Common myeloid progenitor, CD34-positive (primary cell): ENCODE results near the gene SDR39U1.

Experiments
- CTCF ChIA-PET: fragments of 350-600 bp; sonication (Branson Sonifier 250); formaldehyde crosslinking; loops from one replicate; lab custom pipeline; 2021; ENCODE audit warnings: antibody characterized with exemption; lab: Charles Lee
- POLR2A ChIA-PET: fragments of 350-600 bp; sonication (Branson Sonifier 250); formaldehyde crosslinking; loops from one replicate; lab custom pipeline; 2021; ENCODE audit warnings: antibody characterized with exemption; lab: Charles Lee
- DNase-seq, 3 donors: peaks; one replicate each; pipeline versions ENCODE4 v3.0.0 to v3.0.0-alpha.2; 2013
- H3K27ac ChIP-seq, 2 experiments: 1 replicate in 1 of 2; 2 replicates in 1 of 2; pipeline ENCODE4 v1.7.0; 2013; ENCODE audit warnings: inconsistent platforms in 2 of 2, low read length in 2 of 2, mild to moderate bottlenecking in 2 of 2, low read depth in 1 of 2, moderate library complexity in 1 of 2; ENCODE audit not compliant: severe bottlenecking in 2 of 2, insufficient read depth in 1 of 2, poor library complexity in 1 of 2
- H3K27me3 ChIP-seq, 5 experiments: replicated peaks in 2 of 5; 1 replicate in 3 of 5; 2 replicates in 2 of 5; pipeline versions ENCODE4 v1.6.1 to v1.7.0; 2013; ENCODE audit warnings: low read length in 4 of 5, mild to moderate bottlenecking in 2 of 5, moderate library complexity in 2 of 5, inconsistent platforms in 1 of 5; ENCODE audit not compliant: insufficient read depth in 5 of 5, control insufficient read depth in 4 of 5
- H3K36me3 ChIP-seq, 4 experiments: 1 replicate in 2 of 4; 2 replicates in 2 of 4; pipeline versions ENCODE4 v1.6.1 to v1.7.0; 2013; ENCODE audit warnings: low read length in 3 of 4, control low read depth in 1 of 4, mild to moderate bottlenecking in 1 of 4; ENCODE audit not compliant: control insufficient read depth in 4 of 4, insufficient read depth in 4 of 4
- H3K4me1 ChIP-seq, 4 experiments: 1 replicate in 3 of 4; 2 replicates in 1 of 4; pipeline versions ENCODE4 v1.6.1 to v1.7.1; 2013; ENCODE audit warnings: low read length in 3 of 4, mild to moderate bottlenecking in 3 of 4, control low read depth in 1 of 4, inconsistent platforms in 1 of 4, moderate library complexity in 1 of 4; ENCODE audit not compliant: control insufficient read depth in 4 of 4, insufficient read depth in 4 of 4; ENCODE audit errors: control extremely low read depth in 1 of 4
- H3K4me3 ChIP-seq, 7 experiments: 1 replicate in 4 of 7; 2 replicates in 3 of 7; pipeline versions ENCODE4 v1.5.1 to v1.7.0; 2013; ENCODE audit warnings: mild to moderate bottlenecking in 7 of 7, low read length in 6 of 7, moderate library complexity in 6 of 7, inconsistent platforms in 2 of 7, low read depth in 2 of 7, control low read depth in 1 of 7; ENCODE audit not compliant: insufficient read depth in 4 of 7, control insufficient read depth in 1 of 7; ENCODE audit errors: extremely low read depth in 1 of 7
- H3K9me3 ChIP-seq, 5 experiments: 1 replicate in 4 of 5; 2 replicates in 1 of 5; pipeline versions ENCODE4 v1.6.1 to v1.7.1; 2013; ENCODE audit warnings: low read length in 4 of 5, mild to moderate bottlenecking in 2 of 5, inconsistent platforms in 1 of 5, low read depth in 1 of 5, moderate library complexity in 1 of 5; ENCODE audit not compliant: control insufficient read depth in 4 of 5, insufficient read depth in 2 of 5; ENCODE audit errors: control extremely low read depth in 1 of 5
- WGBS: methylation state at CpG from one replicate; pipeline ENCODE4 v1.1.5; 2013; ENCODE audit not compliant: insufficient coverage; 5-methylcytosine and 5-hydroxymethylcytosine counted together

Gene SDR39U1

GRCh38 chr14:24426912-24427536, 15.6 kb downstream of the SDR39U1 start:
- CTCF ChIA-PET: interaction anchor here (0.6 to 21.5 kb wide), 10 partner anchors 9 to 95 kb away, joined by 3 to 489 read pairs (median 6); partner anchors contain the start of genes ADCY4, NYNRIN and RIPK3
- Histone ChIP-seq H3K4me1 (peaks cover 26 to 85% (median 71%) of the 10 kb centered on the region in 4 experiments), H3K9me3 (no peaks in the 10 kb centered on the region), H3K27ac (no peak overlapping the region), H3K4me3 (peak overlapping the region in 1 of 7 experiments; percentile 45), H3K36me3 (peaks cover 0 to 5% (median 2%) of the 10 kb centered on the region in 4 experiments), H3K27me3 (no peaks in the 10 kb centered on the region)
- peak in 2 of 3 donors; percentile 63 to 73 for DNase-seq
- 20% methylated on average over 5 of the region's 8 CpGs for WGBS
- POLR2A ChIA-PET: interaction anchor here (1.0 to 1.3 kb wide), 2 partner anchors 18 to 87 kb away, joined by 3 read pairs; partner anchors contain the start of gene RIPK3

GRCh38 chr14:24426150-24426911, 16.2 kb downstream of the SDR39U1 start:
- H3K4me1 ChIP-seq: peaks cover 29 to 81% (median 69%) of the 10 kb centered on the region in 4 experiments
- POLR2A ChIA-PET: interaction anchor here (1.0 kb wide), 1 partner anchor 17 kb away, joined by 3 read pairs; no protein-coding TSS in a partner anchor
- 100% methylated on average over 1 of the region's 2 CpGs for WGBS

GRCh38 chr14:24425704-24426103, 16.9 kb downstream of the SDR39U1 start:
- H3K27ac ChIP-seq: no peak overlapping the region
- no peak overlapping the region for H3K4me3 ChIP-seq
- peaks cover 0 to 3% (median 0%) of the 10 kb centered on the region in 5 experiments for H3K27me3 ChIP-seq
- 86% methylated on average over 3 of the region's 3 CpGs for WGBS
- ChIA-PET CTCF (interaction anchor here (0.9 to 23.8 kb wide), 9 partner anchors 4 to 115 kb away, joined by 3 to 489 read pairs (median 10); partner anchors contain the start of genes ADCY4, CBLN3, KHNYN and LTB4R), POLR2A (no interaction called here)
- peak in 2 of 3 donors; percentile 40 to 47 for DNase-seq
- peaks cover 24 to 75% (median 63%) of the 10 kb centered on the region in 4 experiments for H3K4me1 ChIP-seq
- H3K36me3 ChIP-seq: no peaks in the 10 kb centered on the region
- no peaks in the 10 kb centered on the region for H3K9me3 ChIP-seq

More at GRCh38 chr14:24426150-24426911, 16.2 kb downstream of the SDR39U1 start:
- Histone ChIP-seq H3K36me3 (peaks cover 0 to 4% (median under 1%) of the 10 kb centered on the region in 4 experiments), H3K4me3 (no peak overlapping the region), H3K27ac (no peak overlapping the region), H3K9me3 (no peaks in the 10 kb centered on the region), H3K27me3 (no peaks in the 10 kb centered on the region)
- no peak for DNase-seq
- CTCF ChIA-PET: interaction anchor here (0.9 to 23.8 kb wide), 8 partner anchors 3 to 94 kb away, joined by 3 to 489 read pairs (median 12); partner anchors contain the start of genes ADCY4, CBLN3, KHNYN and RIPK3

- POLR2A ChIA-PET: interaction anchor here (1.3 kb wide), 2 partner anchors 8 to 14 kb away, joined by 3 to 8 read pairs; no protein-coding TSS in a partner anchor
- H3K27me3 ChIP-seq: peaks cover 0 to 18% (median 9%) of the 10 kb centered on the region in 5 experiments
- no peaks in the 10 kb centered on the region for H3K9me3 ChIP-seq
- 33% methylated on average over 8 of the region's 12 CpGs for WGBS
- peaks cover 22 to 53% (median 42%) of the 10 kb centered on the region in 4 experiments for H3K4me1 ChIP-seq
- CTCF ChIA-PET: interaction anchor here (0.9 to 23.8 kb wide), 12 partner anchors 7 to 125 kb away, joined by 3 to 489 read pairs (median 8); partner anchors contain the start of genes ADCY4, CBLN3, KHNYN and RIPK3
- no peak overlapping the region for H3K27ac ChIP-seq
- H3K36me3 ChIP-seq: no peaks in the 10 kb centered on the region
- no peak for DNase-seq
- peak overlapping the region in 4 of 7 experiments; percentile 6 to 42 (median 38) for H3K4me3 ChIP-seq
These were observed 19.6 kb downstream of the SDR39U1 start for GRCh38 chr14:24422694-24423601.

GRCh38 chr14:24422261-24422660, 20.3 kb downstream of the SDR39U1 start:
- 0% methylated on average over 4 of the region's 4 CpGs for WGBS
- H3K4me1 ChIP-seq: peaks cover 22 to 46% (median 35%) of the 10 kb centered on the region in 4 experiments

GRCh38 chr14:24418492-24418873, 24.1 kb downstream of the SDR39U1 start:
- CTCF ChIA-PET: interaction anchor here (0.5 to 23.8 kb wide), 10 partner anchors 8 to 85 kb away, joined by 3 to 489 read pairs (median 7); partner anchors contain the start of genes CBLN3 and KHNYN
- H3K4me1 ChIP-seq: peaks cover 17 to 24% (median 18%) of the 10 kb centered on the region in 4 experiments
- peaks cover 0 to 18% (median 9%) of the 10 kb centered on the region in 5 experiments for H3K27me3 ChIP-seq
- whole genome bisulfite sequencing: 81% methylated on average over 6 of the region's 6 CpGs
- peaks cover 0 to 28% (median 12%) of the 10 kb centered on the region in 4 experiments for H3K36me3 ChIP-seq
- no peak for DNase-seq
- POLR2A ChIA-PET: no interaction called here
- no peak overlapping the region for H3K4me3 ChIP-seq
- H3K9me3 ChIP-seq: no peaks in the 10 kb centered on the region
- no peak overlapping the region for H3K27ac ChIP-seq

More at GRCh38 chr14:24422261-24422660, 20.3 kb downstream of the SDR39U1 start:
- Histone ChIP-seq H3K36me3 (no peaks in the 10 kb centered on the region), H3K4me3 (peak overlapping the region in 4 of 7 experiments; percentile 6 to 42 (median 38)), H3K9me3 (no peaks in the 10 kb centered on the region), H3K27ac (no peak overlapping the region), H3K27me3 (peaks cover 0 to 18% (median 9%) of the 10 kb centered on the region in 5 experiments)
- POLR2A ChIA-PET: interaction anchor here (1.3 kb wide), 2 partner anchors 9 to 15 kb away, joined by 3 to 8 read pairs; no protein-coding TSS in a partner anchor
- CTCF ChIA-PET: interaction anchor here (0.9 to 23.8 kb wide), 9 partner anchors 7 to 124 kb away, joined by 3 to 489 read pairs (median 12); partner anchors contain the start of genes ADCY4, CBLN3, KHNYN and RIPK3
- DNase-seq: peak; percentile 81 to 90 (median 90)
